PC-9 (cell line): ENCODE results near the gene TBC1D22A. TPM values are rescaled to one million over a fixed set of nuclear protein-coding genes. Genes with fewer than 3 reads are reported as not detected.

ENCODE experiments used
- BruUV-seq: library from RNA; stranded (reverse); fragments of 400-500 nt; replicated peaks from 2 replicates; lab custom pipeline; 2021; lab: Mats Ljungman, UMichigan
- CTCF ChIA-PET: fragments of 300-600 bp; sonication (Branson Sonifier 250); formaldehyde crosslinking; loops from one replicate; lab custom pipeline; 2022; ENCODE audit warnings: antibody characterized with exemption; lab: Charles Lee
- POLR2A ChIA-PET: fragments of 300-600 bp; sonication (Branson Sonifier 250); formaldehyde crosslinking; loops from one replicate; lab custom pipeline; 2022; ENCODE audit warnings: antibody characterized with exemption; ENCODE audit not compliant: unreplicated experiment; lab: Charles Lee
- DNase-seq, 2 experiments: peaks; one replicate each; pipeline versions ENCODE4 v3.0.0 to v3.0.0-alpha.2; 2015 to 2022; ENCODE audit warnings: mixed read lengths in 1 of 2
- H2AFZ ChIP-seq: fragments of 200-600 bp; sonication (generic); 2 replicates; pipeline ENCODE4 v1.8.1; 2017; ENCODE audit warnings: antibody characterized with exemption
- H3F3A ChIP-seq: fragments of 200-600 bp; sonication (generic); 2 replicates; pipeline ENCODE4 v1.8.1; 2017; ENCODE audit warnings: antibody characterized with exemption, mild to moderate bottlenecking, low read depth; ENCODE audit not compliant: insufficient read depth
- H3K27ac ChIP-seq: fragments of 200-600 bp; sonication (generic); 2 replicates; pipeline ENCODE4 v1.6.1; 2016; ENCODE audit warnings: mixed run types
- H3K27me3 ChIP-seq: fragments of 200-600 bp; sonication (generic); 2 replicates; pipeline ENCODE4 v1.6.1; 2016; ENCODE audit warnings: low read depth, mixed run types; ENCODE audit not compliant: insufficient read depth
- H3K36me3 ChIP-seq: fragments of 200-600 bp; sonication (generic); 2 replicates; pipeline ENCODE4 v1.6.1; 2016; ENCODE audit warnings: low read depth, mixed run types
- H3K4me1 ChIP-seq: fragments of 200-600 bp; sonication (generic); replicated peaks from 2 replicates; pipeline ENCODE4 v1.6.1; 2016; ENCODE audit warnings: mixed run types; ENCODE audit not compliant: insufficient read depth
- H3K4me2 ChIP-seq: fragments of 200-600 bp; sonication (generic); 2 replicates; pipeline ENCODE4 v1.6.1; 2017; ENCODE audit warnings: mixed run types
- H3K4me3 ChIP-seq: fragments of 200-600 bp; sonication (generic); 2 replicates; pipeline ENCODE4 v1.6.1; 2016; ENCODE audit warnings: mixed run types
- H3K79me2 ChIP-seq: fragments of 200-600 bp; sonication (generic); 2 replicates; pipeline ENCODE4 v1.6.1; 2017; ENCODE audit warnings: low read depth, mixed run types
- H3K9me2 ChIP-seq: fragments of 200-600 bp; sonication (generic); 2 replicates; pipeline ENCODE4 v1.8.1; 2017; ENCODE audit warnings: mild to moderate bottlenecking; ENCODE audit not compliant: insufficient read depth
- H3K9me3 ChIP-seq: fragments of 200-600 bp; sonication (generic); 2 replicates; pipeline ENCODE4 v1.8.1; 2016; ENCODE audit warnings: low read depth; ENCODE audit not compliant: insufficient read depth
- H4K20me1 ChIP-seq: fragments of 200-600 bp; sonication (generic); 2 replicates; pipeline ENCODE4 v1.8.1; 2017; ENCODE audit not compliant: insufficient read depth
- CTCF ChIP-seq: fragments of 200-600 bp; sonication (generic); conservative IDR thresholded peaks from 2 replicates; pipeline ENCODE4 v1.6.1; 2017; ENCODE audit warnings: mixed run types, antibody characterized with exemption, mild to moderate bottlenecking, moderate library complexity
- EZH2 ChIP-seq: fragments of 200-600 bp; sonication (generic); IDR thresholded peaks from 2 replicates; pipeline ENCODE4 v1.8.0; 2017; ENCODE audit warnings: antibody characterized with exemption, low read depth
- intact Hi-C: fragments of 100-400 bp; cut with micrococcal nuclease; formaldehyde crosslinking; loops from one replicate; pipeline ENCODE4 v1.10.0; 2022; ENCODE audit not compliant: unreplicated experiment
- total RNA-seq: library from RNA; stranded (reverse); gene quantifications from 2 replicates; pipeline ENCODE4 v1.2.3, GENCODE V29; 2021

Gene TBC1D22A
- total RNA-seq, 1 experiment from 2014 or later, result 40.3 TPM

GRCh38 chr22:46994983-46995382, 232.5 kb downstream of the TBC1D22A start:
- H4K20me1 ChIP-seq, result peaks cover 23% of the 10 kb centered on the region
- no peak overlapping the region for H3K4me3 ChIP-seq
- no peaks in the 10 kb centered on the region for H3K9me3 ChIP-seq
- no peak overlapping the region for H3K4me2 ChIP-seq
- DNase-seq, result no peak
- no peak overlapping the region for H3K27ac ChIP-seq
- no TSS peak for BruUV-seq
- intact Hi-C loops, result no loop called here
- no peaks in the 10 kb centered on the region for H3K79me2 ChIP-seq
- no peaks in the 10 kb centered on the region for H3K9me2 ChIP-seq
- H3F3A ChIP-seq, result no peaks in the 10 kb centered on the region; the same call in 1 of the 2 replicates
- POLR2A ChIA-PET, result no interaction called here
- CTCF ChIA-PET, result no interaction called here
- no peaks in the 10 kb centered on the region for H3K27me3 ChIP-seq
- TF ChIP-seq CTCF, result no peak
- no peak for TF ChIP-seq EZH2
- no peak overlapping the region for H2AFZ ChIP-seq
- no peaks in the 10 kb centered on the region for H3K4me1 ChIP-seq
- no peaks in the 10 kb centered on the region for H3K36me3 ChIP-seq

- ChIA-PET CTCF (no interaction called here), POLR2A (no interaction called here)
- TF ChIP-seq EZH2 (no peak), CTCF (no peak)
- BruUV-seq, result no TSS peak
- no peak overlapping the region for H2AFZ ChIP-seq
- H3K27ac ChIP-seq, result no peak overlapping the region
- no peaks in the 10 kb centered on the region for H3K4me1 ChIP-seq
- peaks cover 23% of the 10 kb centered on the region for H4K20me1 ChIP-seq
- no peaks in the 10 kb centered on the region for H3K9me2 ChIP-seq
- intact Hi-C loops, result no loop called here
- H3K36me3 ChIP-seq, result no peaks in the 10 kb centered on the region
- H3K9me3 ChIP-seq, result no peaks in the 10 kb centered on the region
- no peak overlapping the region for H3K4me2 ChIP-seq
- H3K27me3 ChIP-seq, result no peaks in the 10 kb centered on the region
- H3K79me2 ChIP-seq, result no peaks in the 10 kb centered on the region
- no peak for DNase-seq
- H3F3A ChIP-seq, result peaks cover 4% of the 10 kb centered on the region; the same call in 1 of the 2 replicates
- no peak overlapping the region for H3K4me3 ChIP-seq
These were observed 233.3 kb downstream of the TBC1D22A start for GRCh38 chr22:46995501-46996360.

- peaks cover 5% of the 10 kb centered on the region; the same call in 1 of the 2 replicates for H3F3A ChIP-seq
- ChIA-PET POLR2A (no interaction called here), CTCF (no interaction called here)
- no peaks in the 10 kb centered on the region for H3K9me3 ChIP-seq
- TF ChIP-seq EZH2, result no peak
- peak; percentile 27; the same call in 1 of the 2 replicates for TF ChIP-seq CTCF
- H3K27ac ChIP-seq, result no peak overlapping the region
- H3K4me3 ChIP-seq, result no peak overlapping the region
- no peak overlapping the region for H2AFZ ChIP-seq
- no peaks in the 10 kb centered on the region for H3K4me1 ChIP-seq
- no peak for DNase-seq
- intact Hi-C loops, result no loop called here
- no TSS peak for BruUV-seq
- peaks cover 26% of the 10 kb centered on the region for H4K20me1 ChIP-seq
- H3K27me3 ChIP-seq, result no peaks in the 10 kb centered on the region
- no peaks in the 10 kb centered on the region for H3K36me3 ChIP-seq
- H3K9me2 ChIP-seq, result no peaks in the 10 kb centered on the region
- no peak overlapping the region for H3K4me2 ChIP-seq
- H3K79me2 ChIP-seq, result no peaks in the 10 kb centered on the region
These were observed 234.3 kb downstream of the TBC1D22A start for GRCh38 chr22:46996595-46997310.
